Measurements from ENCODE around the gene TOR3A. TPM values are rescaled to one million over a fixed set of nuclear protein-coding genes. Genes with fewer than 3 reads are reported as not detected.
"Not testable (repeated sequence)": the region's sequence is repeated elsewhere in the genome, so short reads cannot be mapped to it uniquely, and the experiment has no call there.

Gene TOR3A
- total RNA-seq, 2 experiments from 2014 or later, result 43.9 to 46.6 TPM

GRCh38 chr1:179127163-179127895 lies 45.5 kb downstream of the TOR3A start:
- ChIA-PET POLR2A (no interaction called here), CTCF (interaction anchor here (0.6 to 2.4 kb wide), 4 partner anchors 37 to 1141 kb away, joined by 3 to 5 read pairs (median 4); no protein-coding TSS in a partner anchor)
- no peak for DNase-seq
- Mint-ChIP-seq H3K9me3 (peaks cover 2% of the 10 kb centered on the region), H3K27me3 (no peaks in the 10 kb centered on the region), H3K27ac (no peak overlapping the region), H3K4me1 (peaks cover 24% of the 10 kb centered on the region), H3K4me3 (no peak overlapping the region), H3K36me3 (ENCODE audit: low read depth) (peaks cover 9% of the 10 kb centered on the region)

- Mint-ChIP-seq H3K4me1 (peaks cover 24% of the 10 kb centered on the region), H3K36me3 (ENCODE audit: low read depth) (peaks cover 9% of the 10 kb centered on the region), H3K4me3 (no peak overlapping the region), H3K27me3 (no peaks in the 10 kb centered on the region), H3K27ac (peak overlapping the region; percentile 17), H3K9me3 (peaks cover 2% of the 10 kb centered on the region)
- ChIA-PET CTCF (interaction anchor here (0.6 to 1.3 kb wide), 2 partner anchors 10 to 15 kb away, joined by 3 read pairs; no protein-coding TSS in a partner anchor), POLR2A (interaction anchor here (0.6 kb wide), 1 partner anchor 46 kb away, joined by 5 read pairs; no protein-coding TSS in a partner anchor)
- DNase-seq, result no peak
Measured at GRCh38 chr1:179128520-179128919, 46.6 kb downstream of the TOR3A start.

GRCh38 chr1:179129702-179130473 lies 48.0 kb downstream of the TOR3A start:
- Mint-ChIP-seq H3K4me3 (peak overlapping the region; percentile 73), H3K4me1 (peaks cover 24% of the 10 kb centered on the region), H3K27ac (peak overlapping the region; percentile 93), H3K36me3 (ENCODE audit: low read depth) (peaks cover 9% of the 10 kb centered on the region), H3K9me3 (peaks cover 2% of the 10 kb centered on the region), H3K27me3 (no peaks in the 10 kb centered on the region)
- ChIA-PET CTCF (interaction anchor here (0.6 to 1.1 kb wide), 4 partner anchors 9 to 237 kb away, joined by 3 to 4 read pairs (median 4); no protein-coding TSS in a partner anchor), POLR2A (interaction anchor here (0.6 kb wide), 1 partner anchor 27 kb away, joined by 3 read pairs; no protein-coding TSS in a partner anchor)
- peak; percentile 27 for DNase-seq

GRCh38 chr1:179135168-179135567 lies 53.3 kb downstream of the TOR3A start:
- H3K9me3 Mint-ChIP-seq; H3K27me3 Mint-ChIP-seq; CTCF ChIA-PET; DNase-seq; H3K36me3 Mint-ChIP-seq (ENCODE audit: low read depth); H3K4me1 Mint-ChIP-seq; H3K4me3 Mint-ChIP-seq; POLR2A ChIA-PET; H3K27ac Mint-ChIP-seq: not testable (repeated sequence)

- POLR2A ChIA-PET; H3K4me3 Mint-ChIP-seq; H3K27ac Mint-ChIP-seq; H3K9me3 Mint-ChIP-seq; H3K4me1 Mint-ChIP-seq; CTCF ChIA-PET; H3K36me3 Mint-ChIP-seq (ENCODE audit: low read depth); H3K27me3 Mint-ChIP-seq; DNase-seq: not testable (repeated sequence)
Measured at GRCh38 chr1:179135707-179136106, 53.8 kb downstream of the TOR3A start.

GRCh38 chr1:179137617-179138255 lies 55.9 kb downstream of the TOR3A start:
- no peaks in the 10 kb centered on the region for H3K36me3 Mint-ChIP-seq (ENCODE audit: low read depth)

GRCh38 chr1:179138755-179139154 lies 56.9 kb downstream of the TOR3A start:
- peaks cover 29% of the 10 kb centered on the region for H3K4me1 Mint-ChIP-seq
- CTCF ChIA-PET, result interaction anchor here (0.8 kb wide), 1 partner anchor 51 kb away, joined by 3 read pairs; no protein-coding TSS in a partner anchor
- DNase-seq; H3K27ac Mint-ChIP-seq; H3K4me3 Mint-ChIP-seq; H3K9me3 Mint-ChIP-seq; H3K27me3 Mint-ChIP-seq; POLR2A ChIA-PET; H3K36me3 Mint-ChIP-seq (ENCODE audit: low read depth): not testable (repeated sequence)

More at GRCh38 chr1:179137617-179138255, 55.9 kb downstream of the TOR3A start:
- peaks cover 22% of the 10 kb centered on the region for H3K4me1 Mint-ChIP-seq
- no peaks in the 10 kb centered on the region for H3K9me3 Mint-ChIP-seq
- no peak overlapping the region for H3K4me3 Mint-ChIP-seq
- DNase-seq, result no peak
- CTCF ChIA-PET, result interaction anchor here (1.0 kb wide), 1 partner anchor 37 kb away, joined by 3 read pairs; no protein-coding TSS in a partner anchor
- no peaks in the 10 kb centered on the region for H3K27me3 Mint-ChIP-seq
- H3K27ac Mint-ChIP-seq, result no peak overlapping the region
- POLR2A ChIA-PET, result no interaction called here

- CTCF ChIA-PET, result interaction anchor here (1.1 kb wide), 1 partner anchor 29 kb away, joined by 3 read pairs; no protein-coding TSS in a partner anchor
- POLR2A ChIA-PET, result no interaction called here
- peak overlapping the region; percentile 25 for H3K27ac Mint-ChIP-seq
- H3K4me1 Mint-ChIP-seq, result peaks cover 35% of the 10 kb centered on the region
- no peaks in the 10 kb centered on the region for H3K9me3 Mint-ChIP-seq
- H3K27me3 Mint-ChIP-seq, result no peaks in the 10 kb centered on the region
- no peak overlapping the region for H3K4me3 Mint-ChIP-seq
- no peak for DNase-seq
- no peaks in the 10 kb centered on the region for H3K36me3 Mint-ChIP-seq (ENCODE audit: low read depth)
Measured at GRCh38 chr1:179141592-179142251, 59.9 kb downstream of the TOR3A start.

- no peak overlapping the region for H3K4me3 Mint-ChIP-seq
- H3K36me3 Mint-ChIP-seq (ENCODE audit: low read depth), result no peaks in the 10 kb centered on the region
Measured at GRCh38 chr1:179142889-179143299, 61.0 kb downstream of the TOR3A start.

GRCh38 chr1:179143322-179143721 lies 61.5 kb downstream of the TOR3A start:
- H3K36me3 Mint-ChIP-seq (ENCODE audit: low read depth), result no peaks in the 10 kb centered on the region
- peaks cover 35% of the 10 kb centered on the region for H3K4me1 Mint-ChIP-seq
- no peak for DNase-seq
- POLR2A ChIA-PET, result no interaction called here
- CTCF ChIA-PET, result interaction anchor here (0.6 kb wide), 1 partner anchor 15 kb away, joined by 3 read pairs; no protein-coding TSS in a partner anchor
- H3K27ac Mint-ChIP-seq, result no peak overlapping the region
- H3K27me3 Mint-ChIP-seq, result no peaks in the 10 kb centered on the region
- no peak overlapping the region for H3K4me3 Mint-ChIP-seq
- H3K9me3 Mint-ChIP-seq, result no peaks in the 10 kb centered on the region

More at GRCh38 chr1:179142889-179143299, 61.0 kb downstream of the TOR3A start:
- peaks cover 35% of the 10 kb centered on the region for H3K4me1 Mint-ChIP-seq
- H3K27me3 Mint-ChIP-seq, result no peaks in the 10 kb centered on the region
- peak overlapping the region; percentile 27 for H3K27ac Mint-ChIP-seq
- ChIA-PET POLR2A (no interaction called here), CTCF (interaction anchor here (1.1 kb wide), 1 partner anchor 31 kb away, joined by 3 read pairs; no protein-coding TSS in a partner anchor)
- no peaks in the 10 kb centered on the region for H3K9me3 Mint-ChIP-seq
- no peak for DNase-seq

- ChIA-PET CTCF (no interaction called here), POLR2A (no interaction called here)
- DNase-seq, result no peak
- Mint-ChIP-seq H3K27ac (no peak overlapping the region), H3K9me3 (no peaks in the 10 kb centered on the region), H3K36me3 (ENCODE audit: low read depth) (peaks cover 3% of the 10 kb centered on the region), H3K27me3 (no peaks in the 10 kb centered on the region), H3K4me1 (peaks cover 35% of the 10 kb centered on the region), H3K4me3 (no peak overlapping the region)
Measured at GRCh38 chr1:179144626-179145025, 62.8 kb downstream of the TOR3A start.

GRCh38 chr1:179145521-179145920 lies 63.7 kb downstream of the TOR3A start:
- no peak overlapping the region for H3K4me3 Mint-ChIP-seq
- POLR2A ChIA-PET, result no interaction called here

More at GRCh38 chr1:179145521-179145920, 63.7 kb downstream of the TOR3A start:
- no peak overlapping the region for H3K27ac Mint-ChIP-seq
- peaks cover 3% of the 10 kb centered on the region for H3K36me3 Mint-ChIP-seq (ENCODE audit: low read depth)
- peaks cover 29% of the 10 kb centered on the region for H3K4me1 Mint-ChIP-seq
- DNase-seq, result no peak
- no peaks in the 10 kb centered on the region for H3K27me3 Mint-ChIP-seq
- H3K9me3 Mint-ChIP-seq, result no peaks in the 10 kb centered on the region
- CTCF ChIA-PET, result no interaction called here
